ENCODE measurements around the gene CHST11.

GRCh38 chr12:104793285-104793684 lies 336.5 kb downstream of the CHST11 start:
- no peak for TF ChIP-seq CTCF (optimal IDR thresholded peaks at IDR 0.05 in 1 of 3, IDR thresholded peaks at IDR 0.05 in 1 of 3, conservative IDR thresholded peaks at IDR 0.05 in 1 of 3; ENCODE audit: extremely low read depth in 1 of 3, insufficient read depth in 2 of 3, low read length in 3 of 3)
- TF ChIP-seq EZH2 (IDR thresholded peaks at IDR 0.05; ENCODE audit: low read length) = no peak
